WTC11 (cell line): ENCODE measurements around the gene LDB2. TPM values are rescaled to one million over a fixed set of nuclear protein-coding genes. Genes with fewer than 3 reads are reported as not detected.

Source experiments
- ATAC-seq: fragments of 200-7000 bp; cut with Tn5 transposase; 2 replicates; pipeline ENCODE4 v1.10.0; 2021; ENCODE audit warnings: mild to moderate bottlenecking, moderate library complexity
- CTCF ChIA-PET: fragments of 300-600 bp; sonication (Branson Sonifier 250); formaldehyde crosslinking; loops from one replicate; lab custom pipeline; 2021; ENCODE audit warnings: antibody characterized with exemption; lab: Charles Lee
- POLR2A ChIA-PET: fragments of 350-600 bp; sonication (Branson Sonifier 250); formaldehyde crosslinking; loops from one replicate; lab custom pipeline; 2021; ENCODE audit warnings: antibody characterized with exemption; lab: Charles Lee
- DNase-seq: peaks from one replicate; pipeline ENCODE4 v3.0.0; 2021; ENCODE audit warnings: low spot score
- H3K27ac Mint-ChIP-seq: 2 replicates; pipeline ENCODE4 v1.8.0; 2021; ENCODE audit warnings: mixed read lengths
- H3K27me3 Mint-ChIP-seq: 2 replicates; pipeline ENCODE4 v1.8.0; 2021; ENCODE audit warnings: low read depth, mild to moderate bottlenecking, moderate library complexity, mixed read lengths
- H3K36me3 Mint-ChIP-seq: 2 replicates; pipeline ENCODE4 v1.8.0; 2021; ENCODE audit warnings: mixed read lengths
- H3K4me1 Mint-ChIP-seq: 2 replicates; pipeline ENCODE4 v1.8.0; 2022; ENCODE audit warnings: mixed read lengths
- H3K4me3 Mint-ChIP-seq: 2 replicates; pipeline ENCODE4 v1.8.0; 2021; ENCODE audit warnings: mild to moderate bottlenecking, moderate library complexity, mixed read lengths
- H3K9me3 Mint-ChIP-seq: 2 replicates; pipeline ENCODE4 v1.8.0; 2021; ENCODE audit warnings: mixed read lengths
- ELF4 ChIP-seq: sonication (generic); formaldehyde crosslinking; IDR thresholded peaks from 2 replicates; pipeline ENCODE4 v1.8.1; 2022; ENCODE audit warnings: low read depth, mild to moderate bottlenecking, moderate library complexity, missing genetic modification reagents
- EMX1 ChIP-seq: fragments of 250-450 bp; sonication (Bioruptor Pico); IDR thresholded peaks from 2 replicates; pipeline ENCODE4 v1.8.0; 2021; ENCODE audit warnings: mild to moderate bottlenecking
- ETV6 ChIP-seq: sonication (generic); formaldehyde crosslinking; IDR thresholded peaks from 2 replicates; pipeline ENCODE4 v1.8.1; 2022; ENCODE audit warnings: mild to moderate bottlenecking, missing genetic modification reagents
- GABPB1 ChIP-seq: sonication (generic); formaldehyde crosslinking; IDR thresholded peaks from 2 replicates; pipeline ENCODE4 v1.8.1; 2023; ENCODE audit warnings: mild to moderate bottlenecking, missing genetic modification reagents
- IRF2 ChIP-seq: sonication (generic); formaldehyde crosslinking; IDR thresholded peaks from 2 replicates; pipeline ENCODE4 v1.8.0; 2022; ENCODE audit warnings: low read depth, missing genetic modification reagents, borderline replicate concordance
- MYBL2 ChIP-seq: sonication (generic); formaldehyde crosslinking; IDR thresholded peaks from 2 replicates; pipeline ENCODE4 v1.8.1; 2023; ENCODE audit warnings: mild to moderate bottlenecking, moderate library complexity, missing genetic modification reagents
- PRRX2 ChIP-seq: fragments of 250-450 bp; sonication (Bioruptor Pico); IDR thresholded peaks from 2 replicates; pipeline ENCODE4 v1.8.0; 2021; ENCODE audit warnings: mild to moderate bottlenecking
- RELA ChIP-seq: sonication (generic); formaldehyde crosslinking; IDR thresholded peaks from 2 replicates; pipeline ENCODE4 v1.8.1; 2022; ENCODE audit warnings: missing genetic modification reagents, mild to moderate bottlenecking, borderline replicate concordance
- ZNF232 ChIP-seq: sonication (generic); formaldehyde crosslinking; IDR thresholded peaks from 2 replicates; pipeline ENCODE4 v1.8.0; 2022; ENCODE audit warnings: mild to moderate bottlenecking, missing genetic modification reagents
- ZNF416 ChIP-seq: fragments of 250-450 bp; sonication (Bioruptor Pico); IDR thresholded peaks from 2 replicates; pipeline ENCODE4 v1.9.0; 2021; ENCODE audit warnings: mild to moderate bottlenecking, inconsistent platforms
- ZNF423 ChIP-seq: fragments of 250-450 bp; sonication (Bioruptor Pico); IDR thresholded peaks from 2 replicates; pipeline ENCODE4 v2.1.2; 2022; ENCODE audit warnings: mild to moderate bottlenecking, moderate library complexity
- total RNA-seq: library from RNA; stranded (reverse); gene quantifications from 3 replicates; pipeline ENCODE4 v1.2.3, GENCODE V29; 2021
- TF ChIP-seq, protein P1 (sequence below): sonication (generic); formaldehyde crosslinking; IDR thresholded peaks from 2 replicates; pipeline ENCODE4 v1.8.1; 2022; ENCODE audit warnings: missing genetic modification reagents, borderline replicate concordance
- TF ChIP-seq, protein P2 (sequence below): fragments of 200-600 bp; IDR thresholded peaks from 2 replicates; pipeline ENCODE4 v1.8.0; 2022; ENCODE audit warnings: antibody characterized with exemption
- TF ChIP-seq, protein P3 (sequence below): fragments of 250-450 bp; sonication (Bioruptor Pico); IDR thresholded peaks from 2 replicates; pipeline ENCODE4 v1.9.0; 2021; ENCODE audit warnings: mild to moderate bottlenecking
- TF ChIP-seq, protein P4 (sequence below): sonication (generic); formaldehyde crosslinking; IDR thresholded peaks from 2 replicates; pipeline ENCODE4 v1.8.1; 2023; ENCODE audit warnings: mild to moderate bottlenecking, missing genetic modification reagents
- TF ChIP-seq, protein P5 (sequence below): sonication (generic); formaldehyde crosslinking; IDR thresholded peaks from 2 replicates; pipeline ENCODE4 v1.8.1; 2023; ENCODE audit warnings: mild to moderate bottlenecking, missing genetic modification reagents, moderate library complexity
- TF ChIP-seq, protein P6 (sequence below): sonication (generic); formaldehyde crosslinking; IDR thresholded peaks from 2 replicates; pipeline ENCODE4 v1.8.0; 2023; ENCODE audit warnings: missing genetic modification reagents
- TF ChIP-seq, protein P7 (sequence below): sonication (generic); formaldehyde crosslinking; IDR thresholded peaks from 2 replicates; pipeline ENCODE4 v1.8.1; 2023; ENCODE audit warnings: mild to moderate bottlenecking, missing genetic modification reagents
- TF ChIP-seq, protein P8 (sequence below): sonication (generic); formaldehyde crosslinking; IDR thresholded peaks from 2 replicates; pipeline ENCODE4 v1.8.1; 2022; ENCODE audit warnings: low read depth, mild to moderate bottlenecking, moderate library complexity, missing genetic modification reagents, borderline replicate concordance
- TF ChIP-seq, protein P9 (sequence below): sonication (generic); formaldehyde crosslinking; IDR thresholded peaks from 2 replicates; pipeline ENCODE4 v1.8.0; 2022; ENCODE audit warnings: mild to moderate bottlenecking, missing genetic modification reagents

LDB2 gene
- total RNA-seq, 1 experiment from 2014 or later, result 62.4 TPM

DNA sequence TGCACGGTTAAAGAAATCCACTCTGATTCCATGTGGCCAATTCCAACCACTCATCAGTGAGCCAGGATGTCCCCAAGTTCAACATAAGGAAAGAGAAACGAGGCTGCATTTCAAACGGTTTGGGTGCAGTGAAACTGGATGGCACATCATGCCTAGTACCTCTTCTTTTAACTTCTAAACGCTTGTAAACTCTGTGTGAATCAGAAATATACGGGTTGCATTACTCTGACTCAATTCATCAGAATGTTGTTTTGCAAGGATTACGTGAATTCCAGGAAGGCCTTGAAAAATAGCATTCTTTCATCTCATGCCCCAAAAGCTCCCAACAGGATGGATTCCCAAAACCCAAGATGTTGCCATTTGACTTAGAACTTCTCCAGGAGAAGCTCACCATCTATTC, 270.4 kb downstream of the LDB2 start (continued):
- TF ChIP-seq, protein P1, sequence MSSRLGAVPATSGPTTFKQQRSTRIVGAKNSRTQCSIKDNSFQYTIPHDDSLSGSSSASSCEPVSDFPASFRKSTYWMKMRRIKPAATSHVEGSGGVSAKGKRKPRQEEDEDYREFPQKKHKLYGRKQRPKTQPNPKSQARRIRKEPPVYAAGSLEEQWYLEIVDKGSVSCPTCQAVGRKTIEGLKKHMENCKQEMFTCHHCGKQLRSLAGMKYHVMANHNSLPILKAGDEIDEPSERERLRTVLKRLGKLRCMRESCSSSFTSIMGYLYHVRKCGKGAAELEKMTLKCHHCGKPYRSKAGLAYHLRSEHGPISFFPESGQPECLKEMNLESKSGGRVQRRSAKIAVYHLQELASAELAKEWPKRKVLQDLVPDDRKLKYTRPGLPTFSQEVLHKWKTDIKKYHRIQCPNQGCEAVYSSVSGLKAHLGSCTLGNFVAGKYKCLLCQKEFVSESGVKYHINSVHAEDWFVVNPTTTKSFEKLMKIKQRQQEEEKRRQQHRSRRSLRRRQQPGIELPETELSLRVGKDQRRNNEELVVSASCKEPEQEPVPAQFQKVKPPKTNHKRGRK (CRISPR knock-in tag), result no peak
- no peak for TF ChIP-seq ZNF416 (CRISPR knock-in tag)
- TF ChIP-seq, protein P2, sequence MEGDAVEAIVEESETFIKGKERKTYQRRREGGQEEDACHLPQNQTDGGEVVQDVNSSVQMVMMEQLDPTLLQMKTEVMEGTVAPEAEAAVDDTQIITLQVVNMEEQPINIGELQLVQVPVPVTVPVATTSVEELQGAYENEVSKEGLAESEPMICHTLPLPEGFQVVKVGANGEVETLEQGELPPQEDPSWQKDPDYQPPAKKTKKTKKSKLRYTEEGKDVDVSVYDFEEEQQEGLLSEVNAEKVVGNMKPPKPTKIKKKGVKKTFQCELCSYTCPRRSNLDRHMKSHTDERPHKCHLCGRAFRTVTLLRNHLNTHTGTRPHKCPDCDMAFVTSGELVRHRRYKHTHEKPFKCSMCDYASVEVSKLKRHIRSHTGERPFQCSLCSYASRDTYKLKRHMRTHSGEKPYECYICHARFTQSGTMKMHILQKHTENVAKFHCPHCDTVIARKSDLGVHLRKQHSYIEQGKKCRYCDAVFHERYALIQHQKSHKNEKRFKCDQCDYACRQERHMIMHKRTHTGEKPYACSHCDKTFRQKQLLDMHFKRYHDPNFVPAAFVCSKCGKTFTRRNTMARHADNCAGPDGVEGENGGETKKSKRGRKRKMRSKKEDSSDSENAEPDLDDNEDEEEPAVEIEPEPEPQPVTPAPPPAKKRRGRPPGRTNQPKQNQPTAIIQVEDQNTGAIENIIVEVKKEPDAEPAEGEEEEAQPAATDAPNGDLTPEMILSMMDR, result no peak
- TF ChIP-seq, protein P3, sequence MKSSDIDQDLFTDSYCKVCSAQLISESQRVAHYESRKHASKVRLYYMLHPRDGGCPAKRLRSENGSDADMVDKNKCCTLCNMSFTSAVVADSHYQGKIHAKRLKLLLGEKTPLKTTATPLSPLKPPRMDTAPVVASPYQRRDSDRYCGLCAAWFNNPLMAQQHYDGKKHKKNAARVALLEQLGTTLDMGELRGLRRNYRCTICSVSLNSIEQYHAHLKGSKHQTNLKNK (CRISPR knock-in tag), result no peak
- TF ChIP-seq GABPB1 (CRISPR knock-in tag), result no peak

DNA sequence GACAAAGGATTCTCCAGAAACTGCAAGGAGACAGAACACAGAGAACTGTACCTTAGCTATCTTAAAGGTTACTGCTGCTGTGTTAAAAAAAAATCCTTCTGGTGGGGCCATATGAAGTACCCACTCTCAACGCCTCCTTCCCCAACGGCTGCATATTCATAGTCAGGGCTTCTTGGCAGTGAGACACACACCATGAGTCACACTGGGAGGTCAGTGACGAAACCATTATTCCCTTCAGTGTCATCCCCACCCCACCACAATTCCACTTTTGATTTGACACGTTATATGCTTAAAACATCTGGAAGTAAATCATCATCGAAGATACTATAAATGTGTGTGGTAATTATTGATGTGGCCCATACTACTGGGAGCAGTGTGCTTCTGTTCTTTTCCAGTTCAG, 271.5 kb downstream of the LDB2 start:
- Mint-ChIP-seq H3K27me3 (no peaks in the 10 kb centered on the region), H3K9me3 (0 out of 2 replicates have a peak, but pooled peaks cover 3% of the 10 kb centered on the region), H3K27ac (no peak overlapping the region), H3K4me1 (peaks cover 6% of the 10 kb centered on the region), H3K36me3 (no peaks in the 10 kb centered on the region), H3K4me3 (no peak overlapping the region)
- POLR2A ChIA-PET, result no interaction called here
- DNase-seq (no peak), ATAC-seq (no peak)
- TF ChIP-seq ZNF232 (no peak), EMX1 (CRISPR knock-in tag) (no peak), MYBL2 (CRISPR knock-in tag) (no peak), RELA (CRISPR knock-in tag) (no peak), IRF2 (CRISPR knock-in tag) (no peak), ELF4 (CRISPR knock-in tag) (no peak)
- TF ChIP-seq, protein P4, sequence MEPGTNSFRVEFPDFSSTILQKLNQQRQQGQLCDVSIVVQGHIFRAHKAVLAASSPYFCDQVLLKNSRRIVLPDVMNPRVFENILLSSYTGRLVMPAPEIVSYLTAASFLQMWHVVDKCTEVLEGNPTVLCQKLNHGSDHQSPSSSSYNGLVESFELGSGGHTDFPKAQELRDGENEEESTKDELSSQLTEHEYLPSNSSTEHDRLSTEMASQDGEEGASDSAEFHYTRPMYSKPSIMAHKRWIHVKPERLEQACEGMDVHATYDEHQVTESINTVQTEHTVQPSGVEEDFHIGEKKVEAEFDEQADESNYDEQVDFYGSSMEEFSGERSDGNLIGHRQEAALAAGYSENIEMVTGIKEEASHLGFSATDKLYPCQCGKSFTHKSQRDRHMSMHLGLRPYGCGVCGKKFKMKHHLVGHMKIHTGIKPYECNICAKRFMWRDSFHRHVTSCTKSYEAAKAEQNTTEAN (CRISPR knock-in tag), result no peak
- TF ChIP-seq, protein P5, sequence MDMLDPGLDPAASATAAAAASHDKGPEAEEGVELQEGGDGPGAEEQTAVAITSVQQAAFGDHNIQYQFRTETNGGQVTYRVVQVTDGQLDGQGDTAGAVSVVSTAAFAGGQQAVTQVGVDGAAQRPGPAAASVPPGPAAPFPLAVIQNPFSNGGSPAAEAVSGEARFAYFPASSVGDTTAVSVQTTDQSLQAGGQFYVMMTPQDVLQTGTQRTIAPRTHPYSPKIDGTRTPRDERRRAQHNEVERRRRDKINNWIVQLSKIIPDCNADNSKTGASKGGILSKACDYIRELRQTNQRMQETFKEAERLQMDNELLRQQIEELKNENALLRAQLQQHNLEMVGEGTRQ (CRISPR knock-in tag), result no peak
- CTCF ChIA-PET, result no interaction called here

DNA sequence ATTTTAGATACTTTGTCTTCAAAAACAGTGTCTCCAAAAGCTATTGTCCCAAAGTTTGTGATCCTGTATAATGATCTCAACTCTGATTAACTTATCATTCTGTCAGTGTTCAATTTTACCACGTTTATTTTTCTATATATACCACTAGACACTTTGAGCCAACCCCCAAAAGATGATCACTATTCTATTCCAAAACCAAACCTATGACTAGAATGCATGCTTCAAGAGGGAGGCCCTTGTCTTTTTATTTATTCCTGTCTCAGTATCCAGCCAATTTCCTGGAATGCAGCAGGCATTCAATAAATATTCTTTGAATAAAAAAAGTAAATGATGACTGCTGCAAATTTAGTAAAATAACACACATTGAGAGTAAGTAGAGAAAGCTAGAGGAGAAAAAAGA, 275.6 kb downstream of the LDB2 start:
- no peaks in the 10 kb centered on the region for H3K9me3 Mint-ChIP-seq
- ChIA-PET CTCF (interaction anchor here (1.4 kb wide), 1 partner anchor 41 kb away, joined by 6 read pairs; no protein-coding TSS in a partner anchor), POLR2A (no interaction called here)
- H3K4me3 Mint-ChIP-seq, result no peak overlapping the region
- peaks cover 14% of the 10 kb centered on the region for H3K4me1 Mint-ChIP-seq
- ATAC-seq, result no peak
- H3K27ac Mint-ChIP-seq, result no peak overlapping the region
- no peaks in the 10 kb centered on the region for H3K27me3 Mint-ChIP-seq
- no peak for DNase-seq
- H3K36me3 Mint-ChIP-seq, result no peaks in the 10 kb centered on the region
- TF ChIP-seq, protein P6, sequence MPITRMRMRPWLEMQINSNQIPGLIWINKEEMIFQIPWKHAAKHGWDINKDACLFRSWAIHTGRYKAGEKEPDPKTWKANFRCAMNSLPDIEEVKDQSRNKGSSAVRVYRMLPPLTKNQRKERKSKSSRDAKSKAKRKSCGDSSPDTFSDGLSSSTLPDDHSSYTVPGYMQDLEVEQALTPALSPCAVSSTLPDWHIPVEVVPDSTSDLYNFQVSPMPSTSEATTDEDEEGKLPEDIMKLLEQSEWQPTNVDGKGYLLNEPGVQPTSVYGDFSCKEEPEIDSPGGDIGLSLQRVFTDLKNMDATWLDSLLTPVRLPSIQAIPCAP (CRISPR knock-in tag), result no peak
- TF ChIP-seq ETV6 (CRISPR knock-in tag) (no peak), ZNF423 (CRISPR knock-in tag) (no peak), MYBL2 (CRISPR knock-in tag) (no peak), PRRX2 (CRISPR knock-in tag) (no peak), RELA (CRISPR knock-in tag) (no peak)
- TF ChIP-seq, protein P2, result no peak
- TF ChIP-seq, protein P7, sequence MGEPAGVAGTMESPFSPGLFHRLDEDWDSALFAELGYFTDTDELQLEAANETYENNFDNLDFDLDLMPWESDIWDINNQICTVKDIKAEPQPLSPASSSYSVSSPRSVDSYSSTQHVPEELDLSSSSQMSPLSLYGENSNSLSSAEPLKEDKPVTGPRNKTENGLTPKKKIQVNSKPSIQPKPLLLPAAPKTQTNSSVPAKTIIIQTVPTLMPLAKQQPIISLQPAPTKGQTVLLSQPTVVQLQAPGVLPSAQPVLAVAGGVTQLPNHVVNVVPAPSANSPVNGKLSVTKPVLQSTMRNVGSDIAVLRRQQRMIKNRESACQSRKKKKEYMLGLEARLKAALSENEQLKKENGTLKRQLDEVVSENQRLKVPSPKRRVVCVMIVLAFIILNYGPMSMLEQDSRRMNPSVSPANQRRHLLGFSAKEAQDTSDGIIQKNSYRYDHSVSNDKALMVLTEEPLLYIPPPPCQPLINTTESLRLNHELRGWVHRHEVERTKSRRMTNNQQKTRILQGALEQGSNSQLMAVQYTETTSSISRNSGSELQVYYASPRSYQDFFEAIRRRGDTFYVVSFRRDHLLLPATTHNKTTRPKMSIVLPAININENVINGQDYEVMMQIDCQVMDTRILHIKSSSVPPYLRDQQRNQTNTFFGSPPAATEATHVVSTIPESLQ (CRISPR knock-in tag), result no peak
- TF ChIP-seq, protein P8, sequence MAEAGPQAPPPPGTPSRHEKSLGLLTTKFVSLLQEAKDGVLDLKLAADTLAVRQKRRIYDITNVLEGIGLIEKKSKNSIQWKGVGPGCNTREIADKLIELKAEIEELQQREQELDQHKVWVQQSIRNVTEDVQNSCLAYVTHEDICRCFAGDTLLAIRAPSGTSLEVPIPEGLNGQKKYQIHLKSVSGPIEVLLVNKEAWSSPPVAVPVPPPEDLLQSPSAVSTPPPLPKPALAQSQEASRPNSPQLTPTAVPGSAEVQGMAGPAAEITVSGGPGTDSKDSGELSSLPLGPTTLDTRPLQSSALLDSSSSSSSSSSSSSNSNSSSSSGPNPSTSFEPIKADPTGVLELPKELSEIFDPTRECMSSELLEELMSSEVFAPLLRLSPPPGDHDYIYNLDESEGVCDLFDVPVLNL (CRISPR knock-in tag), result no peak
- TF ChIP-seq, protein P9, sequence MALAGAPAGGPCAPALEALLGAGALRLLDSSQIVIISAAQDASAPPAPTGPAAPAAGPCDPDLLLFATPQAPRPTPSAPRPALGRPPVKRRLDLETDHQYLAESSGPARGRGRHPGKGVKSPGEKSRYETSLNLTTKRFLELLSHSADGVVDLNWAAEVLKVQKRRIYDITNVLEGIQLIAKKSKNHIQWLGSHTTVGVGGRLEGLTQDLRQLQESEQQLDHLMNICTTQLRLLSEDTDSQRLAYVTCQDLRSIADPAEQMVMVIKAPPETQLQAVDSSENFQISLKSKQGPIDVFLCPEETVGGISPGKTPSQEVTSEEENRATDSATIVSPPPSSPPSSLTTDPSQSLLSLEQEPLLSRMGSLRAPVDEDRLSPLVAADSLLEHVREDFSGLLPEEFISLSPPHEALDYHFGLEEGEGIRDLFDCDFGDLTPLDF (CRISPR knock-in tag), result no peak
